Fibroblast of lung (primary cell): ENCODE data around the gene C4orf17.

Experiments
- CTCF ChIP-seq, 2 donors: IDR thresholded peaks in 1 of 2; conservative IDR thresholded peaks in 1 of 2; 1 replicate in 1 of 2; 2 replicates in 1 of 2; pipeline ENCODE4 v1.5.1; 2011 to 2012; ENCODE audit warnings: low read length in 2 of 2, control low read depth in 1 of 2, inconsistent platforms in 1 of 2, low read depth in 1 of 2, mild to moderate bottlenecking in 1 of 2
- EZH2 ChIP-seq: IDR thresholded peaks from 2 replicates; pipeline ENCODE4 v1.5.1; 2012; ENCODE audit warnings: low read length, control low read depth, mild to moderate bottlenecking; ENCODE audit errors: missing control alignments

- TF ChIP-seq CTCF (conservative IDR thresholded peaks at IDR 0.05 in 1 of 2, IDR thresholded peaks at IDR 0.05 in 1 of 2; ENCODE audit: low read depth in 1 of 2, low read length in 2 of 2) = no peak
- TF ChIP-seq EZH2 = no peak
These were observed 63.0 kb downstream of the C4orf17 start for GRCh38 chr4:99573735-99574368.
